ENCODE data around the gene IL16.

DNA sequence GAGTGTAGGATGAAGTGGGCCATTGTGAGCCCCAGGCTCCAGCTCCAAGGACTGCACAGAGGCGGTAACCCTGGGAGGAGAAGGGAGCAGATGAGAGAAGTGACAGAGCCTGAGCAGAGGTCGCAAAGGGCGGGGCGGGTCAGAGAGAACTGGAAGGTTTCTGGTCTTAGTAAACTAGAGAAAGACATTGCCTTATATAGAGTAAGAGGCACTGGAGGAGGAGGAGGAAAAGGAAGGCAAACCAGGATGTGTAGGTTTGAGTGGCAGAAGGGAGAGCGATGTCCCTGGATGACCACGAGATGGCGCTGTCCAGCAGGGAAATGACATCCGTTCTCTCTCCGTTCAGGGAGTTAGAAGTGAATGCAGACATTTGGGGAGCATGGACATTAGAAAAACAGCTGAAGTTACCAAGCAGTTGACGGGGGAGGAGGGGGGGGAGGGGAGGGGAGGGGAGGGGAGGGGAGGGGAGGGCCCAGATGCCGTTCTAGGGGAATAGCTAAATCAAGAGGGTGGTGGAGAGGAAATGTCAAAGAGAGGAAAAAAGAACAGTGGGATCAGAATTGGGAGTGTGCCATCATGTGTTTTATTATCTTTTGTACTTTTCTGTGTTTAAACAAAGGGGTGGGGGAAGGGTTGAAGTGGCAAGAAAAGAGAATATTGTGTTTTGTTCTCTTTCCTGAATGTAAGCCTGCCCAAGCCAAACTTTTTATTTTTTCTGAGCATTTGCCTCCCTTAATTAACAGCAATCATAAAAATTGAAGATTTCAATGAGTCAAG lies 78.4 kb downstream of the IL16 start:
- TF ChIP-seq EZH2 (IDR thresholded peaks at IDR 0.05; ENCODE audit: borderline replicate concordance, insufficient read depth, low read depth, low read length, poor library complexity, severe bottlenecking), result no peak
- TF ChIP-seq, protein P1, sequence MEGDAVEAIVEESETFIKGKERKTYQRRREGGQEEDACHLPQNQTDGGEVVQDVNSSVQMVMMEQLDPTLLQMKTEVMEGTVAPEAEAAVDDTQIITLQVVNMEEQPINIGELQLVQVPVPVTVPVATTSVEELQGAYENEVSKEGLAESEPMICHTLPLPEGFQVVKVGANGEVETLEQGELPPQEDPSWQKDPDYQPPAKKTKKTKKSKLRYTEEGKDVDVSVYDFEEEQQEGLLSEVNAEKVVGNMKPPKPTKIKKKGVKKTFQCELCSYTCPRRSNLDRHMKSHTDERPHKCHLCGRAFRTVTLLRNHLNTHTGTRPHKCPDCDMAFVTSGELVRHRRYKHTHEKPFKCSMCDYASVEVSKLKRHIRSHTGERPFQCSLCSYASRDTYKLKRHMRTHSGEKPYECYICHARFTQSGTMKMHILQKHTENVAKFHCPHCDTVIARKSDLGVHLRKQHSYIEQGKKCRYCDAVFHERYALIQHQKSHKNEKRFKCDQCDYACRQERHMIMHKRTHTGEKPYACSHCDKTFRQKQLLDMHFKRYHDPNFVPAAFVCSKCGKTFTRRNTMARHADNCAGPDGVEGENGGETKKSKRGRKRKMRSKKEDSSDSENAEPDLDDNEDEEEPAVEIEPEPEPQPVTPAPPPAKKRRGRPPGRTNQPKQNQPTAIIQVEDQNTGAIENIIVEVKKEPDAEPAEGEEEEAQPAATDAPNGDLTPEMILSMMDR (IDR thresholded peaks at IDR 0.05), result peak; percentile 83
